Body of pancreas (tissue), 4 donors: ENCODE results near the gene WIF1. TPM values are rescaled to one million over a fixed set of nuclear protein-coding genes. Genes with fewer than 3 reads are reported as not detected.

Experiments used
- ATAC-seq: fragments of 150-250 bp; one replicate; pipeline ENCODE4 v1.9.1; 2016
- DNase-seq, 4 donors: peaks; one replicate each; pipeline ENCODE4 v3.0.0-alpha.2; 2019
- H3K27ac ChIP-seq, 4 donors: fragments of 200-600 bp; sonication (generic); 1 replicate in 3 of 4; 2 replicates in 1 of 4; pipeline versions ENCODE4 v1.5.1 to v1.6.1; 2016 to 2019; ENCODE audit warnings: mild to moderate bottlenecking in 1 of 4, mixed read lengths in 1 of 4, moderate library complexity in 1 of 4
- H3K27me3 ChIP-seq, 2 donors: fragments of 200-600 bp; sonication (generic); one replicate each; pipeline ENCODE4 v1.6.0; 2016; ENCODE audit warnings: mild to moderate bottlenecking in 1 of 2
- H3K36me3 ChIP-seq, 2 donors: fragments of 200-600 bp; sonication (generic); replicated peaks in 1 of 2; 2 replicates each; pipeline ENCODE4 v1.5.1; 2016; ENCODE audit warnings: low read depth in 2 of 2; ENCODE audit not compliant: insufficient read depth in 1 of 2
- H3K4me1 ChIP-seq: fragments of 200-600 bp; sonication (generic); one replicate; pipeline ENCODE4 v1.6.0; 2016
- H3K4me3 ChIP-seq, 2 donors: fragments of 200-600 bp; sonication (generic); 1 replicate in 1 of 2; 2 replicates in 1 of 2; pipeline ENCODE4 v1.5.1; 2016 to 2019
- H3K9me3 ChIP-seq, 3 donors: fragments of 200-600 bp; sonication (generic); 1 replicate in 2 of 3; 2 replicates in 1 of 3; pipeline ENCODE4 v1.5.1; 2016
- POLR2A ChIP-seq, 3 donors: fragments of 450-650 bp; IDR thresholded peaks; one replicate each; pipeline ENCODE4 v1.6.1; 2016; ENCODE audit warnings: antibody characterized with exemption in 3 of 3, mild to moderate bottlenecking in 2 of 3
- WGBS, 2 donors: methylation state at CpG; one replicate each; pipeline ENCODE4 v1.1.5; 2017; 5-methylcytosine and 5-hydroxymethylcytosine counted together
- intact Hi-C: fragments of 100-400 bp; cut with DNase I; formaldehyde crosslinking; loops from one replicate; pipeline ENCODE4 v1.15.1; 2023
- total RNA-seq, 2 donors: library from RNA; depleted of rRNA; stranded (reverse); fragments of >200 nt; gene quantifications; one replicate each; pipeline ENCODE4 v1.1.0, GENCODE V29; 2016
- TF ChIP-seq, protein P1 (sequence below), 7 experiments: fragments of 450-650 bp in 4 of 7; fragments of 200-600 bp in 3 of 7; sonication (generic) in 3 of 7; IDR thresholded peaks; one replicate each; pipeline ENCODE4 v1.5.1; 2016 to 2019; ENCODE audit warnings: antibody characterized with exemption in 7 of 7

The WIF1 gene
- total RNA-seq, 2 donors from 2014 or later = 0.66 to 0.78 TPM

- ATAC-seq = no peak
- H3K36me3 ChIP-seq = no peaks in the 10 kb centered on the region
- intact Hi-C loops = no loop called here
- peak overlapping the region in 1 of 2 donors; percentile 99 for H3K4me3 ChIP-seq
- WGBS, 2 donors = 4 to 5% methylated on average over 11 of the region's 11 CpGs
- TF ChIP-seq, protein P1, sequence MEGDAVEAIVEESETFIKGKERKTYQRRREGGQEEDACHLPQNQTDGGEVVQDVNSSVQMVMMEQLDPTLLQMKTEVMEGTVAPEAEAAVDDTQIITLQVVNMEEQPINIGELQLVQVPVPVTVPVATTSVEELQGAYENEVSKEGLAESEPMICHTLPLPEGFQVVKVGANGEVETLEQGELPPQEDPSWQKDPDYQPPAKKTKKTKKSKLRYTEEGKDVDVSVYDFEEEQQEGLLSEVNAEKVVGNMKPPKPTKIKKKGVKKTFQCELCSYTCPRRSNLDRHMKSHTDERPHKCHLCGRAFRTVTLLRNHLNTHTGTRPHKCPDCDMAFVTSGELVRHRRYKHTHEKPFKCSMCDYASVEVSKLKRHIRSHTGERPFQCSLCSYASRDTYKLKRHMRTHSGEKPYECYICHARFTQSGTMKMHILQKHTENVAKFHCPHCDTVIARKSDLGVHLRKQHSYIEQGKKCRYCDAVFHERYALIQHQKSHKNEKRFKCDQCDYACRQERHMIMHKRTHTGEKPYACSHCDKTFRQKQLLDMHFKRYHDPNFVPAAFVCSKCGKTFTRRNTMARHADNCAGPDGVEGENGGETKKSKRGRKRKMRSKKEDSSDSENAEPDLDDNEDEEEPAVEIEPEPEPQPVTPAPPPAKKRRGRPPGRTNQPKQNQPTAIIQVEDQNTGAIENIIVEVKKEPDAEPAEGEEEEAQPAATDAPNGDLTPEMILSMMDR (IDR thresholded peaks at IDR 0.05) = no peak
- TF ChIP-seq POLR2A (IDR thresholded peaks at IDR 0.05) = no peak
- H3K9me3 ChIP-seq = no peaks in the 10 kb centered on the region
- no peaks in the 10 kb centered on the region for H3K27me3 ChIP-seq
- DNase-seq = no peak
- H3K4me1 ChIP-seq = peaks cover 24% of the 10 kb centered on the region
- H3K27ac ChIP-seq = peak overlapping the region; percentile 88 to 98 (median 94)
Measured at GRCh38 chr12:65168681-65169319, 47.7 kb upstream of the WIF1 start.

GRCh38 chr12:65164774-65165173 is 43.7 kb upstream of the WIF1 start:
- Histone ChIP-seq H3K36me3 (no peaks in the 10 kb centered on the region), H3K4me1 (no peaks in the 10 kb centered on the region), H3K27me3 (no peaks in the 10 kb centered on the region), H3K27ac (no peak overlapping the region), H3K4me3 (no peak overlapping the region), H3K9me3 (no peaks in the 10 kb centered on the region)
- intact Hi-C loops = no loop called here
- TF ChIP-seq POLR2A (IDR thresholded peaks at IDR 0.05) = no peak
- TF ChIP-seq, protein P1 (IDR thresholded peaks at IDR 0.05) = no peak
- ATAC-seq = no peak
- DNase-seq = no peak

DNA sequence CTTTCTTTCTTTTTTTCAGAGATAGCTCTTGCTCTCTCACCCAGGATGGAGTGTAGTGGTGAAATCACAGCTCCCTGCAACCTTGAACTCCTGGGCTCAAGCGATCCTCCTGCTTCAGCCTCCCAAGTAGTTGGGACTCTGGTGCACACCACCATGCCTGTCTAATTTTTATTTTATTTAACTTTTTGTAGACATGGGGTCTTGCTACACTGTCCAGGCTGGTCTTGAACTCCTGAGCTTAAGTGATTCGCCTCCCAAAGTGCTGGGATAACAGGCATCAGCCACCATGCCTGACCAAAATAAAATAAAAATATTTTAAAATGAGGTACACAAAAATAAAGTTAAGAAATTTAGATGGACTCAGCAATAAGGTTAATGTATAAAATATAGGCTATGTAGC is 43.1 kb upstream of the WIF1 start:
- Histone ChIP-seq H3K27ac (no peak overlapping the region), H3K4me1 (no peaks in the 10 kb centered on the region), H3K9me3 (no peaks in the 10 kb centered on the region), H3K4me3 (no peak overlapping the region), H3K27me3 (no peaks in the 10 kb centered on the region), H3K36me3 (no peaks in the 10 kb centered on the region)
- ATAC-seq = no peak
- intact Hi-C loops = no loop called here
- 97% methylated on average over 2 of the region's 2 CpGs for WGBS, 2 donors
- no peak for DNase-seq
- TF ChIP-seq, protein P1 (IDR thresholded peaks at IDR 0.05) = no peak
- TF ChIP-seq POLR2A (IDR thresholded peaks at IDR 0.05) = no peak

DNA sequence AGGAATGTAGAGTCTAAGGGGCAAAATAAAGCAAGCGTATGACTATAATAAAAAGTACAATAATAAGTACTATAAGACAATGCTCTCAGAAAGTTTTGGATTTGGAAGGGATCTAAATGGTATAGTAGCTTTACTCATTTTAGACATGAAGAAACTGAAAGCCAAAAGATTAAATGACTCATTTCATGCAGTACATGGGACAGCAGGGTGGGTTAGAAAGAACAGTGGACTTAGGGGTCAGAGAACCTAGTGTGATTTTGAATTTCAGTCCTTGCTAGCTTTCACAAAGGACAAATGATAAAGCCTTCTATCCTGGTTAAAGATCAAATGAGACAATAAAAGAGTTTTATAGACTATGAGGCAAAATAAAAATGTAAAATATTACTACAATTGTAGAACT is 41.5 kb upstream of the WIF1 start:
- Histone ChIP-seq H3K4me3 (no peak overlapping the region), H3K27me3 (no peaks in the 10 kb centered on the region), H3K36me3 (no peaks in the 10 kb centered on the region), H3K9me3 (no peaks in the 10 kb centered on the region), H3K4me1 (no peaks in the 10 kb centered on the region), H3K27ac (no peak overlapping the region)
- intact Hi-C loops = no loop called here
- no peak for ATAC-seq
- DNase-seq = no peak
- TF ChIP-seq, protein P1 (IDR thresholded peaks at IDR 0.05) = no peak
- no peak for TF ChIP-seq POLR2A (IDR thresholded peaks at IDR 0.05)
- WGBS, 2 donors = 92 to 96% methylated on average over 1 of the region's 1 CpG

DNA sequence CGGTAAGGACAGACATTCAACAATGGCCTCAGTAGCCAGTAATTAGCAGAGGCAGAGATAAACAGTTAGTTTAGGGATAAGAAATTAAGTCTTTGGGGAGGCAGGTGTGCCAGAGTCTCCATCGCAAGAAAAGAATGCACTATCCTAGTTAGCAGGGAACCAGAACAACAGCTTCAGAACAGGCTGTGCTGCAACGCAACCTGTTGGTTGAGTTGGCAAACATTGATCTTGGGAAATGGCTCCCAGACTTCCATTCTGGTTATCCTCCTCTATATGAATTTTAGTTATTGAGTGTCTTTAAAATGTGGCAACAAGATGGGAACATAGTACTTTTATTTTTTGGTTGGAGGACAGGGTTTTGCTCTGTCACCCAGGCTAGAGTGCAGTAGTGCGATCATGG is 36.0 kb upstream of the WIF1 start:
- TF ChIP-seq POLR2A (IDR thresholded peaks at IDR 0.05) = no peak
- TF ChIP-seq, protein P1 (IDR thresholded peaks at IDR 0.05) = no peak
- DNase-seq = no peak
- intact Hi-C loops = no loop called here
- Histone ChIP-seq H3K27me3 (no peaks in the 10 kb centered on the region), H3K36me3 (no peaks in the 10 kb centered on the region), H3K27ac (no peak overlapping the region), H3K4me1 (no peaks in the 10 kb centered on the region), H3K9me3 (no peaks in the 10 kb centered on the region), H3K4me3 (no peak overlapping the region)
- ATAC-seq = no peak
- 70 to 78% methylated on average over 4 of the region's 4 CpGs for WGBS, 2 donors
